Astrocyte (in vitro differentiated cells and primary cell): Measurements from ENCODE around the gene AMFR. TPM values are rescaled to one million over a fixed set of nuclear protein-coding genes. Genes with fewer than 3 reads are reported as not detected.

Source experiments
- DNase-seq: peaks from one replicate; pipeline ENCODE4 v3.0.0-alpha.2; 2010; ENCODE audit warnings: low read depth
- FAIRE-seq: peaks from 2 replicates; lab custom pipeline; 2011; peaks lifted over from hg19 to GRCh38; lab: Jason Lieb, UNC
- H2AFZ ChIP-seq: 2 replicates; pipeline ENCODE4 v1.6.0; 2012; ENCODE audit warnings: low read depth, low read length, inconsistent platforms
- H3K27ac ChIP-seq: 2 replicates; pipeline ENCODE4 v1.5.1; 2011; ENCODE audit warnings: low read depth, low read length, inconsistent platforms
- H3K27me3 ChIP-seq: 2 replicates; pipeline ENCODE4 v1.6.0; 2011; ENCODE audit warnings: low read length, inconsistent platforms; ENCODE audit not compliant: insufficient read depth
- H3K36me3 ChIP-seq: 2 replicates; pipeline ENCODE4 v1.5.1; 2011; ENCODE audit warnings: low read length, inconsistent platforms; ENCODE audit not compliant: insufficient read depth
- H3K4me1 ChIP-seq: 2 replicates; pipeline ENCODE4 v1.5.1; 2011; ENCODE audit warnings: low read length, inconsistent platforms; ENCODE audit not compliant: insufficient read depth
- H3K4me2 ChIP-seq: 2 replicates; pipeline ENCODE4 v1.6.0; 2012; ENCODE audit warnings: low read length, inconsistent platforms
- H3K4me3 ChIP-seq: 2 replicates; pipeline ENCODE4 v1.5.1; 2011; ENCODE audit warnings: low read depth, mild to moderate bottlenecking, low read length, inconsistent platforms; ENCODE audit not compliant: insufficient read depth
- H3K79me2 ChIP-seq: 2 replicates; pipeline ENCODE4 v1.6.0; 2012; ENCODE audit warnings: mild to moderate bottlenecking, low read length, inconsistent platforms; ENCODE audit not compliant: insufficient read depth
- H3K9ac ChIP-seq: 2 replicates; pipeline ENCODE4 v1.6.0; 2012; ENCODE audit warnings: mild to moderate bottlenecking, low read length, inconsistent platforms
- H3K9me3 ChIP-seq: 2 replicates; pipeline ENCODE4 v1.5.1; 2012; ENCODE audit warnings: low read depth, mild to moderate bottlenecking, low read length, inconsistent platforms; ENCODE audit not compliant: insufficient read depth
- H4K20me1 ChIP-seq: 2 replicates; pipeline ENCODE4 v1.6.0; 2012; ENCODE audit warnings: low read length, inconsistent platforms; ENCODE audit not compliant: insufficient read depth
- H3K27ac Mint-ChIP-seq: one replicate; pipeline ENCODE4 v1.8.0; 2021; ENCODE audit warnings: mild to moderate bottlenecking, mixed read lengths; ENCODE audit not compliant: unreplicated experiment
- H3K27me3 Mint-ChIP-seq: one replicate; pipeline ENCODE4 v1.8.0; 2021; ENCODE audit warnings: low read depth, mixed read lengths; ENCODE audit not compliant: unreplicated experiment
- H3K36me3 Mint-ChIP-seq: one replicate; pipeline ENCODE4 v1.8.0; 2021; ENCODE audit warnings: low read depth, mixed read lengths; ENCODE audit not compliant: unreplicated experiment
- H3K4me1 Mint-ChIP-seq: one replicate; pipeline ENCODE4 v1.8.0; 2021; ENCODE audit warnings: low read depth, mixed read lengths; ENCODE audit not compliant: unreplicated experiment
- H3K4me3 Mint-ChIP-seq: one replicate; pipeline ENCODE4 v1.8.0; 2021; ENCODE audit warnings: mild to moderate bottlenecking, moderate library complexity, mixed read lengths; ENCODE audit not compliant: unreplicated experiment
- H3K9me3 Mint-ChIP-seq: one replicate; pipeline ENCODE4 v1.8.0; 2021; ENCODE audit warnings: mild to moderate bottlenecking, mixed read lengths; ENCODE audit not compliant: unreplicated experiment
- CTCF ChIP-seq: IDR thresholded peaks from 2 replicates; pipeline ENCODE4 v1.5.1; 2011; ENCODE audit warnings: low read depth, mild to moderate bottlenecking, inconsistent platforms, low read length, moderate library complexity; ENCODE audit not compliant: insufficient read depth
- EZH2 ChIP-seq: IDR thresholded peaks from 2 replicates; pipeline ENCODE4 v1.6.1; 2012; ENCODE audit warnings: mild to moderate bottlenecking, low read length, inconsistent platforms; ENCODE audit not compliant: insufficient read depth
- total RNA-seq: library from RNA; stranded (reverse); gene quantifications from 2 replicates; pipeline ENCODE4 v1.2.1, GENCODE V29; 2021

AMFR gene
- total RNA-seq, 1 donor from 2014 or later: 86.2 TPM

GRCh38 chr16:56463153-56463552, 37.8 kb upstream of the AMFR start:
- no peak for TF ChIP-seq CTCF
- no peak for TF ChIP-seq EZH2
- no peak overlapping the region for H3K4me2 ChIP-seq
- H3K9me3 Mint-ChIP-seq: no peaks in the 10 kb centered on the region
- no peak overlapping the region for H3K27ac Mint-ChIP-seq
- DNase-seq (no peak), FAIRE-seq (no peak)
- H3K9me3 ChIP-seq: no peaks in the 10 kb centered on the region
- no peaks in the 10 kb centered on the region for H3K79me2 ChIP-seq
- peaks cover 55% of the 10 kb centered on the region for H3K36me3 ChIP-seq
- peaks cover 5% of the 10 kb centered on the region for H4K20me1 ChIP-seq
- no peak overlapping the region for H3K27ac ChIP-seq
- H2AFZ ChIP-seq: no peak overlapping the region
- H3K27me3 Mint-ChIP-seq: no peaks in the 10 kb centered on the region
- peaks cover 15% of the 10 kb centered on the region for H3K36me3 Mint-ChIP-seq
- H3K9ac ChIP-seq: no peak overlapping the region
- no peak overlapping the region for H3K4me3 ChIP-seq
- no peaks in the 10 kb centered on the region for H3K4me1 Mint-ChIP-seq
- H3K4me1 ChIP-seq: no peaks in the 10 kb centered on the region
- no peak overlapping the region for H3K4me3 Mint-ChIP-seq
- no peaks in the 10 kb centered on the region for H3K27me3 ChIP-seq

- no peak overlapping the region for H3K9ac ChIP-seq
- no peak for DNase-seq
- H3K9me3 Mint-ChIP-seq: no peaks in the 10 kb centered on the region
Measured at GRCh38 chr16:56462064-56462796, 36.9 kb upstream of the AMFR start.

More at GRCh38 chr16:56462064-56462796, 36.9 kb upstream of the AMFR start:
- no peaks in the 10 kb centered on the region for H3K9me3 ChIP-seq
- peaks cover 50% of the 10 kb centered on the region for H3K36me3 ChIP-seq
- no peaks in the 10 kb centered on the region for H3K4me1 ChIP-seq
- H4K20me1 ChIP-seq: peaks cover 5% of the 10 kb centered on the region
- H3K27me3 ChIP-seq: no peaks in the 10 kb centered on the region
- H3K27me3 Mint-ChIP-seq: no peaks in the 10 kb centered on the region
- H3K79me2 ChIP-seq: no peaks in the 10 kb centered on the region
- H3K4me3 Mint-ChIP-seq: no peak overlapping the region
- H3K4me1 Mint-ChIP-seq: no peaks in the 10 kb centered on the region
- H3K27ac ChIP-seq: no peak overlapping the region
- TF ChIP-seq EZH2 (no peak), CTCF (no peak)
- no peak overlapping the region for H3K27ac Mint-ChIP-seq
- no peak for FAIRE-seq
- no peak overlapping the region for H3K4me2 ChIP-seq
- no peak overlapping the region for H2AFZ ChIP-seq
- no peak overlapping the region for H3K4me3 ChIP-seq
- H3K36me3 Mint-ChIP-seq: peaks cover 18% of the 10 kb centered on the region
